Measurements from ENCODE around the gene SERPIND1. TPM values are rescaled to one million over a fixed set of nuclear protein-coding genes. Genes with fewer than 3 reads are reported as not detected.

SERPIND1 gene
- total and polyA plus RNA-seq, 4 experiments from 2014 or later = 0.07 to 0.29 TPM; not detected in 2

GRCh38 chr22:20775342-20775895 is 1.5 kb downstream of the SERPIND1 start:
- Histone ChIP-seq H3K4me3 (ENCODE audit: low read length in 2 of 2) (no peak overlapping the region), H3K27ac (ENCODE audit: low read depth, low read length) (no peak overlapping the region), H3K9me3 (ENCODE audit: control insufficient read depth in 1 of 2, low read length in 2 of 2) (no peaks in the 10 kb centered on the region), H3K27me3 (ENCODE audit: insufficient read depth, low read length) (no peaks in the 10 kb centered on the region), H3K4me1 (ENCODE audit: insufficient read depth, low read length) (peaks cover 17% of the 10 kb centered on the region), H3K36me3 (ENCODE audit: insufficient read depth, low read length) (peaks cover 12% of the 10 kb centered on the region)
- DNase-seq = no peak
- no peaks in the 10 kb centered on the region for H3K27me3 Mint-ChIP-seq
- no peaks in the 10 kb centered on the region for H3K9me3 Mint-ChIP-seq
- POLR2A ChIA-PET (ENCODE audit: partially characterized antibody) = no interaction called here
- intact Hi-C loops (cut with micrococcal nuclease) = no loop called here
- H3K4me1 Mint-ChIP-seq = peaks cover 0 to 5% (median 0%) of the 10 kb centered on the region in 4 donors
- peaks cover 21 to 57% of the 10 kb centered on the region in 2 donors for H3K36me3 Mint-ChIP-seq
- CTCF ChIA-PET (ENCODE audit: partially characterized antibody) = no interaction called here
- no peak overlapping the region for H3K4me3 Mint-ChIP-seq
- no peak overlapping the region for H3K27ac Mint-ChIP-seq

- Mint-ChIP-seq H3K4me3 (no peak overlapping the region), H3K4me1 (peaks cover 0 to 5% (median 0%) of the 10 kb centered on the region in 4 donors), H3K27me3 (no peaks in the 10 kb centered on the region), H3K27ac (peak overlapping the region in 2 of 7 donors; percentile 12 to 76), H3K9me3 (no peaks in the 10 kb centered on the region), H3K36me3 (peaks cover 21 to 56% of the 10 kb centered on the region in 2 donors)
- peaks cover 12% of the 10 kb centered on the region for H3K36me3 ChIP-seq (ENCODE audit: insufficient read depth, low read length)
- POLR2A ChIA-PET (ENCODE audit: partially characterized antibody) = no interaction called here
- CTCF ChIA-PET (ENCODE audit: partially characterized antibody) = interaction anchor here (1.3 kb wide), 1 partner anchor 9 kb away, joined by 4 read pairs; no protein-coding TSS in a partner anchor
- no peak overlapping the region for H3K4me3 ChIP-seq (ENCODE audit: low read length in 2 of 2)
- H3K27me3 ChIP-seq (ENCODE audit: insufficient read depth, low read length) = no peaks in the 10 kb centered on the region
- no peak overlapping the region for H3K27ac ChIP-seq (ENCODE audit: low read depth, low read length)
- intact Hi-C loops (cut with micrococcal nuclease) = no loop called here
- H3K9me3 ChIP-seq (ENCODE audit: control insufficient read depth in 1 of 2, low read length in 2 of 2) = no peaks in the 10 kb centered on the region
- no peak for DNase-seq
- H3K4me1 ChIP-seq (ENCODE audit: insufficient read depth, low read length) = peaks cover 17% of the 10 kb centered on the region
Observed at GRCh38 chr22:20776624-20777405, 2.9 kb downstream of the SERPIND1 start.

GRCh38 chr22:20777420-20778177 is 3.7 kb downstream of the SERPIND1 start:
- H3K27ac ChIP-seq (ENCODE audit: low read depth, low read length) = no peak overlapping the region
- POLR2A ChIA-PET (ENCODE audit: partially characterized antibody) = no interaction called here
- peaks cover 12% of the 10 kb centered on the region for H3K36me3 ChIP-seq (ENCODE audit: insufficient read depth, low read length)
- Mint-ChIP-seq H3K4me3 (peak overlapping the region in 1 of 8 donors; percentile 6), H3K27ac (peak overlapping the region in 1 of 7 donors; percentile 29), H3K27me3 (no peaks in the 10 kb centered on the region), H3K4me1 (peaks cover 0 to 5% (median 0%) of the 10 kb centered on the region in 4 donors), H3K9me3 (no peaks in the 10 kb centered on the region), H3K36me3 (peaks cover 21 to 54% of the 10 kb centered on the region in 2 donors)
- no peaks in the 10 kb centered on the region for H3K27me3 ChIP-seq (ENCODE audit: insufficient read depth, low read length)
- intact Hi-C loops (cut with micrococcal nuclease) = no loop called here
- H3K9me3 ChIP-seq (ENCODE audit: control insufficient read depth in 1 of 2, low read length in 2 of 2) = no peaks in the 10 kb centered on the region
- H3K4me1 ChIP-seq (ENCODE audit: insufficient read depth, low read length) = peaks cover 17% of the 10 kb centered on the region
- DNase-seq = no peak
- no peak overlapping the region for H3K4me3 ChIP-seq (ENCODE audit: low read length in 2 of 2)
- CTCF ChIA-PET (ENCODE audit: partially characterized antibody) = interaction anchor here (1.3 kb wide), 1 partner anchor 9 kb away, joined by 4 read pairs; no protein-coding TSS in a partner anchor

- intact Hi-C loops (cut with micrococcal nuclease) = no loop called here
- Mint-ChIP-seq H3K36me3 (peaks cover 21 to 51% of the 10 kb centered on the region in 2 donors), H3K4me3 (no peak overlapping the region), H3K4me1 (peaks cover 0 to 5% (median 2%) of the 10 kb centered on the region in 4 donors), H3K27me3 (no peaks in the 10 kb centered on the region), H3K9me3 (peaks cover 0 to 2% (median 0%) of the 10 kb centered on the region in 8 donors), H3K27ac (peak overlapping the region in 1 of 7 donors; percentile 61)
- H3K27me3 ChIP-seq (ENCODE audit: insufficient read depth, low read length) = no peaks in the 10 kb centered on the region
- H3K4me3 ChIP-seq (ENCODE audit: low read length in 2 of 2) = no peak overlapping the region
- ChIA-PET POLR2A (ENCODE audit: partially characterized antibody) (no interaction called here), CTCF (ENCODE audit: partially characterized antibody) (interaction anchor here (1.0 kb wide), 1 partner anchor 30 kb away, joined by 3 read pairs; no protein-coding TSS in a partner anchor)
- no peak for DNase-seq
- H3K9me3 ChIP-seq (ENCODE audit: control insufficient read depth in 1 of 2, low read length in 2 of 2) = no peaks in the 10 kb centered on the region
- peaks cover 12% of the 10 kb centered on the region for H3K36me3 ChIP-seq (ENCODE audit: insufficient read depth, low read length)
- H3K4me1 ChIP-seq (ENCODE audit: insufficient read depth, low read length) = peaks cover 17% of the 10 kb centered on the region
- H3K27ac ChIP-seq (ENCODE audit: low read depth, low read length) = no peak overlapping the region
Observed at GRCh38 chr22:20779014-20779817, 5.3 kb downstream of the SERPIND1 start.

- H3K36me3 Mint-ChIP-seq = peaks cover 21 to 55% of the 10 kb centered on the region in 2 donors
- H3K36me3 ChIP-seq (ENCODE audit: insufficient read depth, low read length) = peaks cover 12% of the 10 kb centered on the region
- H3K4me1 ChIP-seq (ENCODE audit: insufficient read depth, low read length) = peaks cover 17% of the 10 kb centered on the region
- CTCF ChIA-PET (ENCODE audit: partially characterized antibody) = interaction anchor here (1.0 kb wide), 1 partner anchor 30 kb away, joined by 3 read pairs; no protein-coding TSS in a partner anchor
- no peaks in the 10 kb centered on the region for H3K27me3 Mint-ChIP-seq
- H3K27ac Mint-ChIP-seq = no peak overlapping the region
- DNase-seq = no peak
- H3K27ac ChIP-seq (ENCODE audit: low read depth, low read length) = no peak overlapping the region
- peaks cover 0 to 2% (median 0%) of the 10 kb centered on the region in 8 donors for H3K9me3 Mint-ChIP-seq
- H3K27me3 ChIP-seq (ENCODE audit: insufficient read depth, low read length) = no peaks in the 10 kb centered on the region
- POLR2A ChIA-PET (ENCODE audit: partially characterized antibody) = no interaction called here
- H3K4me3 Mint-ChIP-seq = no peak overlapping the region
- H3K4me3 ChIP-seq (ENCODE audit: low read length in 2 of 2) = no peak overlapping the region
- intact Hi-C loops (cut with micrococcal nuclease) = no loop called here
- peaks cover 0 to 8% (median 4%) of the 10 kb centered on the region in 4 donors for H3K4me1 Mint-ChIP-seq
- H3K9me3 ChIP-seq (ENCODE audit: control insufficient read depth in 1 of 2, low read length in 2 of 2) = no peaks in the 10 kb centered on the region
Observed at GRCh38 chr22:20779818-20780158, 5.9 kb downstream of the SERPIND1 start.

- peaks cover 14% of the 10 kb centered on the region for H3K4me1 ChIP-seq (ENCODE audit: insufficient read depth, low read length)
- no peaks in the 10 kb centered on the region for H3K27me3 ChIP-seq (ENCODE audit: insufficient read depth, low read length)
- H3K4me3 ChIP-seq (ENCODE audit: low read length in 2 of 2) = no peak overlapping the region
- DNase-seq = no peak
- H3K27ac Mint-ChIP-seq = peak overlapping the region in 1 of 7 donors; percentile 17
- H3K36me3 Mint-ChIP-seq = peaks cover 21 to 54% of the 10 kb centered on the region in 2 donors
- H3K9me3 Mint-ChIP-seq = peaks cover 0 to 2% (median 0%) of the 10 kb centered on the region in 8 donors
- intact Hi-C loops (cut with micrococcal nuclease) = no loop called here
- H3K4me3 Mint-ChIP-seq = no peak overlapping the region
- H3K36me3 ChIP-seq (ENCODE audit: insufficient read depth, low read length) = peaks cover 12% of the 10 kb centered on the region
- H3K27me3 Mint-ChIP-seq = no peaks in the 10 kb centered on the region
- peaks cover 0 to 8% (median 4%) of the 10 kb centered on the region in 4 donors for H3K4me1 Mint-ChIP-seq
- no peaks in the 10 kb centered on the region for H3K9me3 ChIP-seq (ENCODE audit: control insufficient read depth in 1 of 2, low read length in 2 of 2)
- POLR2A ChIA-PET (ENCODE audit: partially characterized antibody) = no interaction called here
- H3K27ac ChIP-seq (ENCODE audit: low read depth, low read length) = no peak overlapping the region
- CTCF ChIA-PET (ENCODE audit: partially characterized antibody) = interaction anchor here (2.4 kb wide), 1 partner anchor 17 kb away, joined by 8 read pairs; no protein-coding TSS in a partner anchor
Observed at GRCh38 chr22:20781272-20781990, 7.5 kb downstream of the SERPIND1 start.
